Cerebellar cortex (tissue), 1 donor: ENCODE results near the gene RAB3GAP1.

Experiments used
- DNase-seq: peaks from one replicate; pipeline ENCODE4 v3.0.0-alpha.2; 2015; ENCODE audit warnings: low spot score

RAB3GAP1 gene

GRCh38 chr2:135164431-135164830 lies 112.3 kb downstream of the RAB3GAP1 start:
- no peak for DNase-seq

- no peak for DNase-seq
Measured at GRCh38 chr2:135167273-135167672, 115.2 kb downstream of the RAB3GAP1 start.

DNA sequence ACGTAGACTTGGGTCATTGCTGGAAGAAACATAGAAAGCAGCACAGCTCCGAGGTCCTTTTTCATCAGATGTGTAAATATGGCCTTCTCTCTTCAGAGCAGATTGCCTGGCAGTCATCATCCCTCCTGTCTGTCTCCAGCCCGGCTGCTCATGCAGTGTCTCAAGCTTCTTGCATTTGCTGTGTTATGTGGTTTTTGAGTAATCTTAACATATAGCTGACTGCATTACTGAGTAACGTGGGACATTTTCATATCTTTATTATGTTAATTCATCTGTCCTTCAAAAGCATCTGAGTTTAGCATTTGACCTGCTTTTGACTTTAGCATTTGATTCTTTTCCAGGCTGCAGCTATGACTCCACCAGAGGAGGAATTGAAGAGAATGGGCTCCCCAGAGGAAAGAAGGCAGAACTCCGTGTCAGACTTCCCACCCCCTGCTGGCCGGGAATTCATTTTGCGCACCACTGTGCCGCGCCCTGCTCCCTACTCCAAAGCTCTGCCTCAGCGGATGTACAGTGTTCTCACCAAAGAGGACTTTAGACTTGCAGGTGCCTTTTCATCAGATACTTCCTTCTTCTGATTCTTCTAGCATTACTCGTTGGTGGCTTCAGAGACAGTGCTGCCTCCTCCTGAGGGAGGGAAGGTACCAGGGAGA lies 116.2 kb downstream of the RAB3GAP1 start:
- peak; percentile 51 for DNase-seq

DNA sequence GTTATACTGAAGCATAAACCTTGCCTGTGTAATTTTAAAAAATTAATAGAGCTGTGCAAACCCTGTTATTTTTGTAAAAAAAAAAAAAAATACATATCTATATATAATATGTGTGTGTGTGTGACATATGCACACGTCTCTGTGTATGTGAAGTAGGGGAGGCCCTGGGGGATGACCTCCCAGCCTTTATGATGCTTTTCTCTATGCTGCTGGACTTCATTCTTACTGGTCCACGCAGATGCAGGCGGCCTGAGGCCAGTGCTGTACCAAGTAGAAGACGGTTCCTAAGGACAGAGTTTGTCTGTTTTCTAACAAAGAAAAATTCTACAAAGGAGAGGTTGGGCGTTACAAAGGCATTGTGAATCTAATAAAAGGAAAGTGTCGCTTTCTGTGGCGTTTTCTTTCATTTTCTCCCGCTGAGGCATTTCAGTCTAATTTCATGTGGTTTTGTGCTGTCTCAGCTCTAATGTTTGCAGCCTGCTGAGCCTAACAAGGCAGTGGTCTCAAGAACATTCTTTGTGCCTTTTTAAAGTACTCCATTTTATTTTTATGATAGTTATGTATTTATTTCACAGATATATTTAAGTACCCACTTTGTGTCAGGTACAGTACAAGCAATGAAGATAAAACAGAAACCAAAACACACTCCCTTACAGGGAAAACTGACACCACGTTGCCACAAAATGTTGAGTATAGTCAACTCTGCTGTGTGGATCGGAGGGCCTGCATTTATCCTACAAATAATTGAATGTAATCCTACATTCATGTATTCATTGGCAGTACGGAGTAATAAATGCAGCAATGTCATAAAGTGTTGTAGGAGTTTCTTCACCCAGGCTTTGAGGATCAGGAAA lies 118.0 kb downstream of the RAB3GAP1 start:
- no peak for DNase-seq

DNA sequence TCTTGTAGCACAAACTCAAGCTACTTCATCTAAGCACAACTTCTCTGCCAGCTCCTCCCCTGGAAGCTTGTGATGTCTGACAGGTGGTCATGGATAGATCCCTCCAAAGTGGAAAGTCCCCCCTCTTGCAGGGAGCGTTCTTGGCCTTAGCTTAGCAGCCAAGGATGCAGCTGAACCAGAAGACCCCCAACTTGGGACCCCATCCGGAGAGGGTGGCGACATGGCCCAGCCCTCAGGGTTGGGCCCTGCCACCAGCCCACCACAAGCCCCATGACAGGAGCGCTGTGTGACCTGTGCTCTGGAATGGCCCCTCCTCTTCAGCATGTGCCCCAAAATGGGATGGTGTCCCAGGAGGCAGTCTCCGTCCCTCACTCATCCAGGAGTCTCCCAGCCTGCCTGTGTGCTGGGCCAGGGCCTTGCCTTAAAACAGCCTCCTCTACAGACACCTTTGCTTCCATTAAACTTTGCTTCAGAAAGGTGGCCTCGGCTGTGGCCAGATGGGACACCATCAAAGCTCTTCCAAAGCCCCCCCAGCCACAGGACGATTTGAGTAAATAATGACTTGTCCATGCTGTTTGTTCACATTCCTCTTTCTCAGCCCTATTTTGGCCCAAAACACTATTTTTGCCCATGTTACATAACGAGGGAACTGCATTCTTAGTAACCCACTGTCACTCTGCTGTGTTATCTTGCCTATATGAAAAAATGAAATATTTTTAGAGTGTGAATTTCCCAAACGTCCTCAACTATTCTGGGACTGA lies 122.1 kb downstream of the RAB3GAP1 start:
- no peak for DNase-seq

- DNase-seq: no peak
Measured at GRCh38 chr2:135174810-135175093, 122.7 kb downstream of the RAB3GAP1 start.

DNA sequence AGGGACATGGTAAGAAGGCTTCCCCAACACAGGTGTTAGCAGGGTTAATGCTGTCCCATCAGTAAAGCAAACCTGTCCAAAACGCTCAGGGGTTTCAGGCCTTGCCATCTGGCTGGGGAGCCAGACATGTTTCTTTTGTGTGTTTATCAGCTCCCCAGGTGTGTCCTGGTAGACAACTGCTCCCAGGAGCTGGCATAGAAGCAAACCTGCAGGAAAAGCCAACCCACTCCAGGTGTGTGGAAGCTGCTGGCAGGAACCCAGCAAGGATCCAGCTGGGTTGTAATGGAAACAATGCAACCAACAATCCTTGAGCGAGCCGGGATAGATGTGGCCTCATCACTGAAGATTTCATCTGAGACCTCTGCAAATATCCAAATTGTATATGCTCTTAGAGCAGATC lies 123.1 kb downstream of the RAB3GAP1 start:
- no peak for DNase-seq

- no peak for DNase-seq
Measured at GRCh38 chr2:135179689-135180088, 127.6 kb downstream of the RAB3GAP1 start.

GRCh38 chr2:135182190-135182589 lies 130.1 kb downstream of the RAB3GAP1 start:
- no peak for DNase-seq

DNA sequence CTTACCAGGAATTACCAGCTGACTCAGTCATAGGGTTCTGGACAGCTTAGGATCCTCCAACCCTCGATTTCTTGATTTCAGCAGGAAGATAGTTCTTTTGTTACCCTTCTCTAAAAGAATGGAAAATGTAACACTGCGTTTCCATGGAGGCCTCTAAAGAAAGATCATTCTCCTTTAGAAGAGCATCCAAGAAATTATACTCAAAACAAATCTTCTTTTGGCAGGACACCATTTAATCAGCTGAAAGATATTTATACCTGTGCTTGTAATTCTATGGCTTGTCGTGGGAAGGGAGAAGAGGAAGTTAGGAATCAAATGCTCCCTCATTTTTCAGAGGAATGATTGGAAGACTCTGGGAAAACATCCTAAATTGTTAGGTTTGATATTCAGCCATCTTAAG lies 130.5 kb downstream of the RAB3GAP1 start:
- DNase-seq: no peak

DNA sequence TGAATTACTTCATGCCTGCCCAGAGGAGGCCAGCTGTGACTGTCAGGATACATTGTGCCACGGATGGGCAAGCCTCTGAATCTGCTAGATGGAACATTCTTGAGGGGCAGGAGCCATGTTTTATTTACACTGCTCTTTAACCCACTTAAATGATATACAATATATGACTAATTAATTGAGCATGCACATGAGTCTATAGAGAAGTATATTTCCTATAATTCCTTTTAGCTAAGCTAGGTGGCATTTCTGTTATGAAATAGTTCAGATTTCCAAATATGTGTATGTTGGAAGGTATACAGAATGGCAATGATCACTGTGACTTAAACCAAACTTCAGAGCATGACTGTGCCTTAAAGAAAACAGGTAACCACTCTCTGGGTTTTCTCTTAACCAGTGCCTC lies 131.7 kb downstream of the RAB3GAP1 start:
- no peak for DNase-seq

DNA sequence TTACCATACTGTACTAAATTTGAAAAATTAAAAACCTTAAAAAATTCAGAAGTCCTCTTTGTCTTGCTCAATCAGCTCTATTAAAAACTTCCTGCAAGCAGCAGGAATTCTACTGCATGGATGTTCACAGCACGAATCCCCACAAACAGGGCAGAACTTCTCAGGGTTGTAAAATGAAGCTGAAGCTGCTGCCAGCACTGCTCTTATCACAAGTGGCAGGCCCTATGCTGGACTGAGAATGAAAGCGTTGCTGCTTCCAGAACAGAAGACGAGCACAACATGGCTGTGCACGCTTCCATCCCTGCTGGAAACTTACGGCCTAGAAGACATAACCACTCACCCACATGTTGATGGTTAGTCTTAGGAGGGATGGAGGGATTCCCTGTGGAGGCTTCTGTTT lies 134.0 kb downstream of the RAB3GAP1 start:
- no peak for DNase-seq

DNA sequence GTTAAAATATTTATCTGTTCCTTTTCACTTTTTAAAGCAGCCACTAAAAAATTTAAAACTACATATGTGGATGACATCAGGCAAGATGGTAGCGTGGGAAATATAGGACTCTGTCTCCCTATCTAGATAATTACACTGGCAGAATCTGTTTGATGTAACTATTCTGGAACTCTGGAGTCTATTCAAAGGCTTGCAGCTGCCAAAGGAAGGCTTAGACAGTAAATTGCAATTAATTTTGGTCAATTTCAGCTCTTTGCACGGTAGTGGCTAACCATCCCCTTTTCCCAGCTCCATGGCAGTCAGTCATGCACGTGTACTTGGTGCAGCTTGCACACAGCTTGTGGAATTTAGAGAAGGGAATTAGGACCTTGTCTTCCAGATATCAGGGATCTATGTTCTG lies 135.2 kb downstream of the RAB3GAP1 start:
- DNase-seq: no peak

DNA sequence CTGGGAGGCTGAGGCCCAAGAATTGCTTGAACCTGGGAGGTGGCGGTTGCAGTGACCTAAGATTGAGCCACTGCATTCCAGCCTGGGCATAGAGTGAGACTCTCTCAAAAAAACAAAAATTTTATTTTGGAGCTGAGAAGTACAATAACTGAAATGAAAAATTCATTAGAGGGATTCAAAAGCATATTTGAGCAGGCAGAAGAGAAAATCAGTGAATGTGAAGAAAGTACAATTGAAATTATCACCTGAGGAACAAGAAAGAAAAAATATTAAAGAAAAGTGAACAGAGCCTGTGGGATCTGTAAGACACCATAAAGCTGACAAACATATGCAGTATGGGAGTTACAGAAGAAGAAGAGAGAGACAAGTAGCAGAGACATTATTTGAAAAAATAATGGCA lies 137.1 kb downstream of the RAB3GAP1 start:
- DNase-seq: no peak

DNA sequence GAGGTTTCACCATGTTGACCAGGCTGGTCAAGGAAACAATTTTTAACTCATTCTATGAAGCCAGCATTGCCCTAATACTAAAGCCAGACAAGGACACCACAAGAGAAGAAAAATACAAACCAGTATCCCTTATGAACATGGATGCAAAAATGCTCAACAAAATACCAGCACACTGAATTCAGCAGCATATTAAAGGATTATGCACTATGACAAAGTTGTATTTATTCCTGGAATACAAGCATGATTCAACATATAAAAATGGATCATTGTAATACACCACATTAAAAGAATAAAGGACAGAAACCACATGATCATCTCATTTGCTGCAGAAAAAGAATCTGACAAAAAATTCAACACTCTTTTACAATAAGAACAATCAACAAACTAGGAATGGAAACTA lies 138.7 kb downstream of the RAB3GAP1 start:
- DNase-seq: no peak

GRCh38 chr2:135198481-135198880 lies 146.4 kb downstream of the RAB3GAP1 start:
- DNase-seq: peak; percentile 67

DNA sequence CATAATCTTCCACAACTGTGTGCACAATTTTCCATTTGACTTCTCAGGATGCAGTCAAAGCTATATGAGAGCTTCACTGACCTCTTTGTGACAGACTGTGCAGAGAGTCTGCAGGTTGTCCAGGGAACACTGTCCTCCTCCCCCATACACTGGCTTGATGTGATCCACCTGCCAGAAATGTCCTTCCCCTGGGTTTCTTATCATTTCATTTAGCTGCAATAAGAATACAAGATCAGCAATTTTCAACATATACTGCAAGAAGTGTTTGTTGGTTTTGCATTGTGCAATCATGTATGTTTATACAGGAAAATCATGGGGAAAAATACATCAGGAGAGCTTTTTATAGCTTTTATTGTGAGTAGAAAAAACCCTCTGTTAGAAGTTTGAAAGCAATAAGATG lies 150.7 kb downstream of the RAB3GAP1 start:
- no peak for DNase-seq

GRCh38 chr2:135203944-135204343 lies 151.9 kb downstream of the RAB3GAP1 start:
- DNase-seq: no peak

DNA sequence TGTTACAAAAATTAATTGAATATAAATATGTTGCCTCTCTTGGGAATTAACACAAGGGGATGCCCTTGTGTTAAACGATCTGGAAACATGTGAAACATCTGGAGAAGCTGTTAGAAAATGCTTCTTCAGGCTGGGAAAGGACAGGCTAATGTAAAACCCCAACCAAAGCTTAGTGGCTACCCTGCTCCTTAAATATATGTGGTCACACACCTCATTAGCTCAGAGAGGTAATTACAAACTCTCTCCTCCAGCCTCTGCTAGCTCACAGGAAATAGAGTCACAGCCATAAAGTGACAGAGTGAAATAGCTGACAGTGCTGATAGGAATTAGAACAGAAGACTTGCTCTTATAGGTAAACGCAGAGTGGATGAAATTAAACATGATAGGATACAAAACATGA lies 155.9 kb downstream of the RAB3GAP1 start:
- DNase-seq: no peak

GRCh38 chr2:135212757-135213156 lies 160.7 kb downstream of the RAB3GAP1 start:
- DNase-seq: no peak

GRCh38 chr2:135218426-135218825 lies 166.3 kb downstream of the RAB3GAP1 start:
- DNase-seq: peak; percentile 64

DNA sequence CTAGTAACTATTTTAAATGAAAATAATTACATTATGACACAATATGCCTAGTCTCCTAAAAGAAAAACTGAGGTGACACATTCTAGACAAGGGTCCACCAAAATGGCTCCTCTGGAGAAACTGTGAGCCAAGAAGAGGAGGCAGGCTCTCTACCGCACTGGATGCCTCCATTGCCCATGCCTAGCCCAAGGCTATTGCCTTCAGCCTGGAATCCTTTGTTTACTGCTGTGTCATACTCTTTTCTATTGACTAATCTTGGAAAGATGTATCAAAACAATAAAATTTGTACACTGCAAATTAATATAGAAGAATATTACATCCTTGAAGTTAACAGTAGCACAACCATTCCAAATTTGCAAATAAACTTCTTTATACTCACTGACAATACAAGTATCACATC lies 167.1 kb downstream of the RAB3GAP1 start:
- DNase-seq: no peak
